H9 (cell line): ENCODE measurements around the gene LRCH1. TPM values are rescaled to one million over a fixed set of nuclear protein-coding genes. Genes with fewer than 3 reads are reported as not detected.

Experiments
- DNase-seq: peaks from one replicate; pipeline ENCODE4 v3.0.0-alpha.2; 2017
- H2AFZ ChIP-seq: one replicate; pipeline ENCODE4 v1.6.1; 2013; ENCODE audit warnings: mild to moderate bottlenecking, low read length, control low read depth, moderate library complexity
- H2AK5ac ChIP-seq: 2 replicates; pipeline ENCODE4 v1.6.1; 2013; ENCODE audit warnings: low read length, control low read depth, mixed read lengths; ENCODE audit not compliant: insufficient read length
- H2BK120ac ChIP-seq: one replicate; pipeline ENCODE4 v1.6.1; 2013; ENCODE audit warnings: low read depth, mild to moderate bottlenecking, low read length, control low read depth, inconsistent platforms; ENCODE audit not compliant: poor library complexity, severe bottlenecking
- H2BK12ac ChIP-seq: 2 replicates; pipeline ENCODE4 v1.6.1; 2013; ENCODE audit warnings: low read length, control low read depth, mixed read lengths, low read depth; ENCODE audit not compliant: insufficient read length
- H2BK15ac ChIP-seq: 2 replicates; pipeline ENCODE4 v1.6.1; 2013; ENCODE audit warnings: low read depth, low read length, control low read depth
- H2BK20ac ChIP-seq: one replicate; pipeline ENCODE4 v1.6.1; 2013; ENCODE audit warnings: low read depth, mild to moderate bottlenecking, low read length, control low read depth, inconsistent platforms; ENCODE audit not compliant: poor library complexity, severe bottlenecking
- H2BK5ac ChIP-seq: 2 replicates; pipeline ENCODE4 v1.6.1; 2013; ENCODE audit warnings: low read length, control low read depth, mixed read lengths; ENCODE audit not compliant: insufficient read length
- H3K14ac ChIP-seq: 2 replicates; pipeline ENCODE4 v1.6.1; 2013; ENCODE audit warnings: low read length, control low read depth; ENCODE audit not compliant: insufficient read depth
- H3K18ac ChIP-seq: 2 replicates; pipeline ENCODE4 v1.6.1; 2013; ENCODE audit warnings: low read depth, mild to moderate bottlenecking, mixed read lengths, low read length, control low read depth; ENCODE audit not compliant: insufficient read length
- H3K23ac ChIP-seq: 2 replicates; pipeline ENCODE4 v1.6.1; 2013; ENCODE audit warnings: low read length, control low read depth, mixed read lengths, low read depth; ENCODE audit not compliant: insufficient read length
- H3K23me2 ChIP-seq: 2 replicates; pipeline ENCODE4 v1.6.1; 2013; ENCODE audit warnings: low read depth, mild to moderate bottlenecking, mixed read lengths, low read length, control low read depth; ENCODE audit not compliant: insufficient read length, poor library complexity, severe bottlenecking
- H3K27ac ChIP-seq: 2 replicates; pipeline ENCODE4 v1.5.1; 2013; ENCODE audit warnings: low read length, control low read depth, mixed read lengths, low read depth; ENCODE audit not compliant: insufficient read length
- H3K27me3 ChIP-seq: 2 replicates; pipeline ENCODE4 v1.6.1; 2013; ENCODE audit warnings: low read length, control low read depth, inconsistent platforms; ENCODE audit not compliant: insufficient read depth
- H3K4ac ChIP-seq: 2 replicates; pipeline ENCODE4 v1.6.1; 2013; ENCODE audit warnings: low read depth, mild to moderate bottlenecking, control low read depth, inconsistent platforms, low read length, moderate library complexity
- H3K4me1 ChIP-seq: 2 replicates; pipeline ENCODE4 v1.6.1; 2013; ENCODE audit warnings: low read length, control low read depth, inconsistent platforms; ENCODE audit not compliant: insufficient read depth
- H3K4me2 ChIP-seq: 2 replicates; pipeline ENCODE4 v1.6.1; 2013; ENCODE audit warnings: low read length, control low read depth, mixed read lengths; ENCODE audit not compliant: insufficient read length, insufficient read depth
- H3K56ac ChIP-seq: 2 replicates; pipeline ENCODE4 v1.6.1; 2013; ENCODE audit warnings: low read depth, mild to moderate bottlenecking, mixed read lengths, low read length, control low read depth; ENCODE audit not compliant: insufficient read length
- H3K79me1 ChIP-seq: 2 replicates; pipeline ENCODE4 v1.6.1; 2013; ENCODE audit warnings: low read depth, mild to moderate bottlenecking, moderate library complexity, low read length, control low read depth, inconsistent platforms; ENCODE audit not compliant: insufficient read depth, poor library complexity, severe bottlenecking
- H3K79me2 ChIP-seq: 2 replicates; pipeline ENCODE4 v1.6.1; 2013; ENCODE audit warnings: low read length, control low read depth, inconsistent platforms; ENCODE audit not compliant: insufficient read depth
- H3K9ac ChIP-seq: 2 replicates; pipeline ENCODE4 v1.6.1; 2013; ENCODE audit warnings: low read length, control low read depth, mixed read lengths; ENCODE audit not compliant: insufficient read length; ENCODE audit errors: extremely low read depth
- H3K9me3 ChIP-seq: one replicate; pipeline ENCODE4 v1.6.1; 2013; ENCODE audit warnings: low read depth, low read length, inconsistent platforms; ENCODE audit not compliant: control insufficient read depth
- H3T11ph ChIP-seq: one replicate; pipeline ENCODE4 v1.6.1; 2013; ENCODE audit warnings: mild to moderate bottlenecking, low read length, control low read depth, inconsistent platforms
- H4K20me1 ChIP-seq: one replicate; pipeline ENCODE4 v1.6.1; 2013; ENCODE audit not compliant: control insufficient read depth, insufficient read length, insufficient read depth
- H4K5ac ChIP-seq: 2 replicates; pipeline ENCODE4 v1.6.1; 2013; ENCODE audit warnings: low read depth, mild to moderate bottlenecking, mixed read lengths, low read length, control low read depth; ENCODE audit not compliant: insufficient read length
- H4K8ac ChIP-seq: replicated peaks from 2 replicates; pipeline ENCODE4 v1.6.1; 2013; ENCODE audit warnings: low read length, control low read depth, mixed read lengths, low read depth; ENCODE audit not compliant: insufficient read length
- H4K91ac ChIP-seq: 2 replicates; pipeline ENCODE4 v1.6.1; 2013; ENCODE audit warnings: low read depth, mild to moderate bottlenecking, moderate library complexity, mixed read lengths, low read length, control low read depth; ENCODE audit not compliant: insufficient read length
- H3K27ac Mint-ChIP-seq, 3 experiments: 2 replicates in 2 of 3; 3 replicates in 1 of 3; pipeline ENCODE4 v1.8.0; 2020 to 2021; ENCODE audit warnings: mixed read lengths in 3 of 3, mild to moderate bottlenecking in 1 of 3, moderate library complexity in 1 of 3
- H3K27me3 Mint-ChIP-seq: 2 replicates; pipeline ENCODE4 v1.8.0; 2021; ENCODE audit warnings: low read depth, mild to moderate bottlenecking, moderate library complexity, mixed read lengths
- H3K36me3 Mint-ChIP-seq, 3 experiments: 2 replicates in 2 of 3; 3 replicates in 1 of 3; pipeline ENCODE4 v1.8.0; 2020 to 2021; ENCODE audit warnings: low read depth in 3 of 3, mixed read lengths in 3 of 3; ENCODE audit not compliant: insufficient read depth in 1 of 3
- H3K4me1 Mint-ChIP-seq, 2 experiments: 2 replicates each; pipeline ENCODE4 v1.8.0; 2020; ENCODE audit warnings: mixed read lengths in 2 of 2
- H3K4me3 Mint-ChIP-seq, 2 experiments: 2 replicates in 1 of 2; 3 replicates in 1 of 2; pipeline ENCODE4 v1.8.0; 2020 to 2021; ENCODE audit warnings: mild to moderate bottlenecking in 2 of 2, mixed read lengths in 2 of 2, moderate library complexity in 1 of 2
- H3K9me3 Mint-ChIP-seq, 2 experiments: 2 replicates in 1 of 2; 3 replicates in 1 of 2; pipeline ENCODE4 v1.8.0; 2020; ENCODE audit warnings: mild to moderate bottlenecking in 2 of 2, mixed read lengths in 2 of 2, moderate library complexity in 1 of 2
- CTCF ChIP-seq: fragments of 200-600 bp; sonication (generic); conservative IDR thresholded peaks from 3 replicates; pipeline ENCODE4 v1.8.0; 2021; ENCODE audit warnings: antibody characterized with exemption, mild to moderate bottlenecking
- WGBS: extraction: QIAGEN DNeasy Blood & Tissue Kit; methylation state at CpG from one replicate; pipeline ENCODE4 v1.1.7; 2013; ENCODE audit warnings: missing lambda C conversion rate, low lambda C conversion rate, mixed read lengths; ENCODE audit not compliant: insufficient read length; ENCODE audit errors: extremely low coverage; 5-methylcytosine and 5-hydroxymethylcytosine counted together
- total RNA-seq: library from RNA; stranded (reverse); gene quantifications from 2 replicates; pipeline ENCODE4 v1.2.1, GENCODE V29; 2021

Gene LRCH1
- total RNA-seq, 1 experiment from 2014 or later: 8.0 TPM

- H3K27me3 ChIP-seq: no peaks in the 10 kb centered on the region
- H2BK120ac ChIP-seq: no peak overlapping the region
- H4K20me1 ChIP-seq: no peaks in the 10 kb centered on the region
- H3K9me3 Mint-ChIP-seq: no peaks in the 10 kb centered on the region
- no peak overlapping the region for H4K5ac ChIP-seq
- H3K23me2 ChIP-seq: no peaks in the 10 kb centered on the region
- H3K4me2 ChIP-seq: no peak overlapping the region
- no peak overlapping the region for H3K4ac ChIP-seq
- H2BK15ac ChIP-seq: no peak overlapping the region
- H3K27ac ChIP-seq: no peak overlapping the region
- no peaks in the 10 kb centered on the region for H3K27me3 Mint-ChIP-seq
- H3K27ac Mint-ChIP-seq: no peak overlapping the region
- WGBS: no CpG with 5 or more reads among the region's 5 CpGs
- H3K56ac ChIP-seq: no peak overlapping the region
- no peaks in the 10 kb centered on the region for H3K4me1 ChIP-seq
- H4K91ac ChIP-seq: no peak overlapping the region
- H2BK12ac ChIP-seq: no peak overlapping the region
- no peaks in the 10 kb centered on the region; the same call in 1 of the 2 replicates for H3K79me2 ChIP-seq
- H2BK20ac ChIP-seq: no peak overlapping the region
- H3K23ac ChIP-seq: no peak overlapping the region
- no peaks in the 10 kb centered on the region for H3K9me3 ChIP-seq
- H2AFZ ChIP-seq: no peak overlapping the region
- no peak overlapping the region for H4K8ac ChIP-seq
- no peaks in the 10 kb centered on the region for H3K36me3 Mint-ChIP-seq
- no peak overlapping the region for H3T11ph ChIP-seq
- H3K9ac ChIP-seq: no peak overlapping the region
- no peak overlapping the region for H3K4me3 Mint-ChIP-seq
- TF ChIP-seq CTCF: no peak
- peaks cover 12 to 18% of the 10 kb centered on the region in 2 experiments; a peak in 2 of 4 replicates for H3K4me1 Mint-ChIP-seq
- H2BK5ac ChIP-seq: no peak overlapping the region
- no peak for DNase-seq
- no peak overlapping the region for H2AK5ac ChIP-seq
- no peak overlapping the region for H3K18ac ChIP-seq
- no peaks in the 10 kb centered on the region for H3K79me1 ChIP-seq
- H3K14ac ChIP-seq: no peak overlapping the region
These were observed 22.9 kb downstream of the LRCH1 start for GRCh38 chr13:46575818-46576221.
